ENCODE measurements around the gene AP2B1.

DNA sequence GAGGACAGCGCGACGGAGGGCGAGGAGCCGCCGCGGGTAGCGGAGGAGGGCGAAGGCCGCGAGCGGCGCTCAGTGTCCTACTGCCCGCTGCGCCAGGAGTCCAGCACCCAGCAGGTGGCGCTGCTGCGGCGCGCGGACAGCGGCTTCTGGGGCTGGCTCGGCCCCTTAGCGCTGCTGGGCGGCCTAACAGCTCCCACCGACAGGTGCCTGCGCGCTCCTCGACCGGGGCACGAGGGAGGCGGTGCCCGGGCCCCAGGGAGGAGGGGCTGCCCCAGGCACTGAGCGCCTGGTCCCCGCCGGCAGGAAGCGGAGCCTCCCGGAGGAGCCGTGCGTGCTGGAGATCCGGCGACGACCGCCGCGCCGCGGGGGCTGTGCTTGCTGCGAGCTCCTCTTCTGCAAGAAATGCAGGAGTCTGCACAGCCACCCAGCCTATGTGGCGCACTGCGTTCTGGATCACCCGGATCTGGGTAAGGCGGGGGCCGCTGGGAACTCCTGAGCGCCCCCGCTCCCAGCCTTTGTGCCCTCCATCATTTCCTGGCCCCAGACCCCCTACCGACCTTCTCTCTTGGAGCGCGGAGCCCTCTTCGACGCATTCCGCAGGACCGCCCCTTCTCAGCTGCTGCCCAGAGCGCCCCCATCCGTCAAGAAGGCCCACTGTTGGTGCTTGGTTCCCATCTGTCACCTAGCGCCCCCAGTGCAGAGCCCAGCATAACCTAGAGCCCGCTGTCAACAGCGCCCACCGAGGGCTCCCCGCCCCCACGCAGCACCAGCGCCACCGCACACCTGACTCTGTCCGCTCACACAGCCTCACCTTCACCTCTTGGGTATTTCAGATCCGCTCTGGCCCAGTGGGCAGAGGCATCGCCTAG lies 177.2 kb downstream of the AP2B1 start:
- TF ChIP-seq, protein P1, sequence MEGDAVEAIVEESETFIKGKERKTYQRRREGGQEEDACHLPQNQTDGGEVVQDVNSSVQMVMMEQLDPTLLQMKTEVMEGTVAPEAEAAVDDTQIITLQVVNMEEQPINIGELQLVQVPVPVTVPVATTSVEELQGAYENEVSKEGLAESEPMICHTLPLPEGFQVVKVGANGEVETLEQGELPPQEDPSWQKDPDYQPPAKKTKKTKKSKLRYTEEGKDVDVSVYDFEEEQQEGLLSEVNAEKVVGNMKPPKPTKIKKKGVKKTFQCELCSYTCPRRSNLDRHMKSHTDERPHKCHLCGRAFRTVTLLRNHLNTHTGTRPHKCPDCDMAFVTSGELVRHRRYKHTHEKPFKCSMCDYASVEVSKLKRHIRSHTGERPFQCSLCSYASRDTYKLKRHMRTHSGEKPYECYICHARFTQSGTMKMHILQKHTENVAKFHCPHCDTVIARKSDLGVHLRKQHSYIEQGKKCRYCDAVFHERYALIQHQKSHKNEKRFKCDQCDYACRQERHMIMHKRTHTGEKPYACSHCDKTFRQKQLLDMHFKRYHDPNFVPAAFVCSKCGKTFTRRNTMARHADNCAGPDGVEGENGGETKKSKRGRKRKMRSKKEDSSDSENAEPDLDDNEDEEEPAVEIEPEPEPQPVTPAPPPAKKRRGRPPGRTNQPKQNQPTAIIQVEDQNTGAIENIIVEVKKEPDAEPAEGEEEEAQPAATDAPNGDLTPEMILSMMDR (IDR thresholded peaks at IDR 0.05): peak; percentile 95
- TF ChIP-seq ZFX (IDR thresholded peaks at IDR 0.05; ENCODE audit: borderline replicate concordance): no peak
